Activated naive CD8-positive, alpha-beta T cell treated with anti-CD3 and anti-CD28 coated beads for 36 hours (primary cell): ENCODE measurements around the gene KXD1. TPM values are rescaled to one million over a fixed set of nuclear protein-coding genes. Genes with fewer than 3 reads are reported as not detected.
"Not testable (repeated sequence)": the region's sequence is repeated elsewhere in the genome, so short reads cannot be mapped to it uniquely, and the experiment has no call there.

Source experiments
- DNase-seq: peaks from one replicate; pipeline ENCODE4 v3.0.0; 2021
- H3K27ac Mint-ChIP-seq: one replicate; pipeline ENCODE4 v1.8.0; 2022; ENCODE audit warnings: mild to moderate bottlenecking, moderate library complexity, mixed read lengths
- H3K27me3 Mint-ChIP-seq: one replicate; pipeline ENCODE4 v1.8.0; 2022; ENCODE audit warnings: mild to moderate bottlenecking, mixed read lengths
- H3K36me3 Mint-ChIP-seq: one replicate; pipeline ENCODE4 v1.8.0; 2021; ENCODE audit warnings: mild to moderate bottlenecking, mixed read lengths
- H3K4me1 Mint-ChIP-seq: one replicate; pipeline ENCODE4 v1.8.0; 2021; ENCODE audit warnings: mixed read lengths
- H3K4me3 Mint-ChIP-seq: one replicate; pipeline ENCODE4 v1.8.0; 2022; ENCODE audit warnings: mild to moderate bottlenecking, moderate library complexity, mixed read lengths
- H3K9me3 Mint-ChIP-seq: one replicate; pipeline ENCODE4 v1.8.0; 2022; ENCODE audit warnings: mixed read lengths
- total RNA-seq, 2 experiments: library from RNA; stranded (reverse); gene quantifications; one replicate each; pipeline ENCODE4 v1.2.3, GENCODE V29; 2021

KXD1 gene
- total RNA-seq, 2 experiments from 2014 or later = 116 to 124 TPM

GRCh38 chr19:18599485-18599884 is 41.8 kb downstream of the KXD1 start:
- H3K9me3 Mint-ChIP-seq = no peaks in the 10 kb centered on the region
- no peak for DNase-seq
- no peak overlapping the region for H3K4me3 Mint-ChIP-seq
- H3K27ac Mint-ChIP-seq = no peak overlapping the region
- peaks cover 14% of the 10 kb centered on the region for H3K4me1 Mint-ChIP-seq
- peaks cover 56% of the 10 kb centered on the region for H3K27me3 Mint-ChIP-seq
- no peaks in the 10 kb centered on the region for H3K36me3 Mint-ChIP-seq

DNA sequence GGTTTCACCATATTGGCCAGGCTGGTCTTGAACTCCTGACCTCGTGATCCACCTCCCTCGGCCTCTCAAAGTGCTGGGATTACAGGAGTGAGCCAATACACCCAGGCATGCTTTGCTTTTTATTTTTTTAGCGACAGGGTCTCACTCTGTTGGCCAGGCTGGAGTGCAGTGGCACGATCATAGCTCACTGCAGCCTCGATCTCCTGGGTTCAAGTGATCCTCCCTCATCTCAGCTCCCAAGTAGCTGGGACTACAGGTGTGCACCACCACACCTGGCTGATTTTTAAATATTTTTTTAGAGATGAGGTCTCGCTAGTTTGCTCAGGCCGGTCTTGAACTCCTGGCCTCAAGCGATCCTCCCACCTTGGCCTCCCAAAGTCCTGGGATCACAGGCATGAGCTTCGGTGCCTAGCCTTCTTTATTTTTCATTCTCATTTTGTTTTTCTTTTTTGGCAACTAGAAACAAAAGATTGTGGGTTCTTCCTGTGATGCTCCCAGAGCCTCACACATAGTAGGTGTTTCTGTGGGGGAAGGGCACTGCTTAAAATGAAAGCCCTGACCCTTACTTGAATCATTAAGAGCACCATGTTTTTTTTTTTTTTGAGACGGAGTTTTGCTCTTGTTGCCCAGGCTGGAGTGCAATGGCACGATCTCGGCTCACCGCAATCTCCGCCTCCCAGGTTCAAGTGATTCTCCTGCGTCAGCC is 43.2 kb downstream of the KXD1 start:
- DNase-seq, H3K27ac Mint-ChIP-seq, H3K4me3 Mint-ChIP-seq, H3K36me3 Mint-ChIP-seq, H3K9me3 Mint-ChIP-seq, H3K4me1 Mint-ChIP-seq: not testable (repeated sequence)
- H3K27me3 Mint-ChIP-seq = peaks cover 62% of the 10 kb centered on the region

GRCh38 chr19:18601875-18602274 is 44.2 kb downstream of the KXD1 start:
- H3K9me3 Mint-ChIP-seq = no peaks in the 10 kb centered on the region
- no peak overlapping the region for H3K27ac Mint-ChIP-seq
- DNase-seq = no peak

DNA sequence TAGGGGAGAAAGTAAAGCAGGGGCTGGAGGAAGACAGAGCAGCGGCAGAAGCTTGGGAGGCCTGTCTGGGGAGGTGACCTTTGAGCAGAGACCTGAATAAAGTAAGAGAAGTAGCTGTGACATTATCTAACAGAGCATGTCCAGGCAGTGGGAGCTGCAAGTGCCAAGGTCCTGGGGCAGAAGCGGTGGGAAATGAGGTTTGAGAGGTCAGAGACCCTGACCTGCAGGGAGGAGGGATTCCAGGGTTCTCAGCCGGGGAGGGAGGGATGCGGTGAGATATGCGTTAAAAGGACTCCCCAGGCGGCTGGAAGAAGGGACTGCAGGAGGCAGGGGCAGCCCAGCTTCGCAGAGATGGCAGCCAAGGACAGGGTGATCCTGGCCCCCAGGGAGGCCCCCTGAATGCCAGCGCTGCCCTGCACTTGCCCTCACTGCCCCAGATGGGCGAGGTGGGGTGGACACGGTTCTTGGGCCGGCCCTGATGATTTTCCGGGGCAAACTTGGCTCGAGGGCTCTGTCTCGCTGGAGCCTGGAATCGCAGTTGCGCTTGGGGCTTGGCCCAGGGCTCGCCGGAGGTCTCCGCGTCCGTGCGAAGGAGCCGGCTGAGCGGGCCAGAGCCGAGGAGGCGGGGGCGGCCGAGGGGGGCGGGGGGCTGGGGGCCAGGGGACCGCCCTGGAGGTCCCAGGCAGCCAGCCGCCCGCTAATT is 45.7 kb downstream of the KXD1 start:
- Mint-ChIP-seq H3K4me3 (no peak overlapping the region), H3K9me3 (no peaks in the 10 kb centered on the region), H3K4me1 (peaks cover 3% of the 10 kb centered on the region), H3K27me3 (peaks cover 71% of the 10 kb centered on the region), H3K27ac (no peak overlapping the region), H3K36me3 (no peaks in the 10 kb centered on the region)
- no peak for DNase-seq

More at GRCh38 chr19:18601875-18602274, 44.2 kb downstream of the KXD1 start:
- no peaks in the 10 kb centered on the region for H3K36me3 Mint-ChIP-seq
- H3K4me3 Mint-ChIP-seq = no peak overlapping the region
- peaks cover 58% of the 10 kb centered on the region for H3K27me3 Mint-ChIP-seq
- peaks cover 3% of the 10 kb centered on the region for H3K4me1 Mint-ChIP-seq

- Mint-ChIP-seq H3K9me3 (no peaks in the 10 kb centered on the region), H3K4me1 (peaks cover 3% of the 10 kb centered on the region), H3K27me3 (peaks cover 74% of the 10 kb centered on the region), H3K27ac (no peak overlapping the region), H3K36me3 (no peaks in the 10 kb centered on the region), H3K4me3 (no peak overlapping the region)
- no peak for DNase-seq
Observed at GRCh38 chr19:18603958-18604819, 46.5 kb downstream of the KXD1 start.

DNA sequence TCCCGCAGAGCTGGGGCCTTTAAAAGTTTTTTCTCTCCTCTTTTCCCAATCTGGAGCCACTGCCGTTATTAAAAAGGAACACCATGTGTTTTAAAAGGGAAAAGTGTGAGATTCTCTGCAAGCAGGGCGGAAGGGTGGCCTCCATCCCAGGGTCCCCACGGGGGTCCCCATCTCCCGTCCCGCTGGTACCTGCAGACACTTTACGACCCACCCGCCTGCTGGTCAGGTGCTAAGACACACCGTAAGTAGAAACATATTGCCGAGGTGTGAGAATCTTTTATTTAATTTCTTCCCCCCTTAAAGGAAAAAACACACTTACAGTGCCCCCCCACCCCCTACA is 47.1 kb downstream of the KXD1 start:
- H3K4me3 Mint-ChIP-seq = no peak overlapping the region
- no peak for DNase-seq
- H3K27me3 Mint-ChIP-seq = peaks cover 78% of the 10 kb centered on the region
- no peaks in the 10 kb centered on the region for H3K36me3 Mint-ChIP-seq
- no peaks in the 10 kb centered on the region for H3K9me3 Mint-ChIP-seq
- H3K27ac Mint-ChIP-seq = no peak overlapping the region
- H3K4me1 Mint-ChIP-seq = peaks cover 3% of the 10 kb centered on the region

DNA sequence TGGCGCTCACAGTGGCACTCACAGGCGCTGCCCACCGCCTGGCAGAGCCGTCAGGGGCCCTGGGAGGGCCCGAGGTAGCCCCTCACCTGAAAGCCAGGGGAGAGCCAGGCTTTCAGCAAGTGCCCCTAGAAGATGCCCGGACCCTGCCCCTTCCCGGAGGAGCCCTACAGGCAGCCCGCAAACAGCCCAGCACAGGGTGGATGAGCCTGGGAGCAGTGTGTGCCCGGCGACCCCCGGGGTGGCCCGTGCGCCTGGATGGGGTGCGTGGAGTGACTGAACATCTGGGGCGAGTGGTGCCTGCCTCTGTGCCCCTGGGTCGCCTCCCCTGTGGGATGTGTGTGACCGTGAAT is 47.5 kb downstream of the KXD1 start:
- peaks cover 80% of the 10 kb centered on the region for H3K27me3 Mint-ChIP-seq
- no peak overlapping the region for H3K27ac Mint-ChIP-seq
- no peak for DNase-seq
- no peak overlapping the region for H3K4me3 Mint-ChIP-seq
- no peaks in the 10 kb centered on the region for H3K36me3 Mint-ChIP-seq
- peaks cover 3% of the 10 kb centered on the region for H3K4me1 Mint-ChIP-seq
- H3K9me3 Mint-ChIP-seq = no peaks in the 10 kb centered on the region

- Mint-ChIP-seq H3K4me3 (no peak overlapping the region), H3K36me3 (no peaks in the 10 kb centered on the region), H3K27ac (no peak overlapping the region), H3K9me3 (no peaks in the 10 kb centered on the region), H3K27me3 (peaks cover 79% of the 10 kb centered on the region), H3K4me1 (peaks cover 3% of the 10 kb centered on the region)
- DNase-seq = no peak
Observed at GRCh38 chr19:18605546-18606280, 48.0 kb downstream of the KXD1 start.

DNA sequence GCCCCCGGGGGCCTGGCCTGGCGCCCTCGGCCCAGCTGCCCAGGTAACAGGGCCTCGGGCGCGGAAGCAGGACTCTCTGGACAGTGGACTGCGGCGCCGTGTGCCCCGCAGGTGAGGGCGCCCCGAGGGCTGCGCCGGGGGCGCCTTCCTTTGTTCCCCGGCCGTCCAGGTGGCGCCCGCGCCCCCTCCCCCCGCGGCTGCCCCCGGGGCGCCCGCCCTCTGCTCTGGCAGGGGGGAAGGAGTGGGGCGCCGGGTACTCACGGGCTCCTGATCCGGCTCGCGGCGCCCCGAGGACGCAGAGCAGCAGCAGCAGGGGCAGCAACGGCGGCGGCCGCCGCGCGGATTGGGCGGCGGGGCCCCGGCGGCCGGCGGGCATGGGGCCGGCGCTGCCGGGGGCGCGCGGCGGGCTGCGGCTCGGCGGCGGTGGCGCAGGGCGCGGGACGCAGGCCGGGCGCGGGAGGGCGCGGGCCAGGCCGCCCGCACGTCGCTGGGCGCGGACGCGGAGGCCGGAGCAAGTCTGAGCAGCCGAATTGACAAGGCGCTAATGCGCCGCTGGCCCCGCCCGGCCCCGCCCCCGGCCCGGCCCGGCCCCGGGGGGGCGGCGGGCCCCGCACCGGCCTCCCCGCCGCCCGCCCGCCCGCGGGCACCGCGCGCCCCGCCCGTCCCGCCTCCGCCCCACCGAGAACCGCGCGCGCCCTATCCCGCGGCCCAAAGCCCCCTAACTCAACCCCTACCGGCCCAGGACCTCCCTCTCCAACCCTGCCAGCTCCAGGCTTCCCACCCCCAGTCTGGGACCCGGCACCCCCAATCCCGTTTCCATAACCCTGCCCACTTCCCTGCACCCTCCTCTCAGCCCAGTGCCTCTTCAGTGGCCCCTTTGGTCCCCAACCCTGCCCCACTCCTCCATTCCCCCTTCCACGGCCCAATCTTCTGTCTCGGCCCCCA is 48.9 kb downstream of the KXD1 start, which contains the start of gene CRLF1:
Gene CRLF1, minus strand, starts transcription at position 519 of the 945 bp plus-strand sequence. Its CDS starts 143 bp downstream, at position 376.
- Mint-ChIP-seq H3K27me3 (peaks cover 77% of the 10 kb centered on the region), H3K27ac (no peak within 1 kb of the TSS), H3K4me1 (peaks cover 7% of the 10 kb centered on the region), H3K36me3 (no peaks in the 10 kb centered on the region), H3K9me3 (no peaks in the 10 kb centered on the region), H3K4me3 (no peak within 1 kb of the TSS)
- no peak for DNase-seq

GRCh38 chr19:18607226-18608101 is 49.8 kb downstream of the KXD1 start:
- H3K27ac Mint-ChIP-seq = no peak overlapping the region

GRCh38 chr19:18608102-18608804 is 50.6 kb downstream of the KXD1 start:
- Mint-ChIP-seq H3K27ac (no peak overlapping the region), H3K36me3 (no peaks in the 10 kb centered on the region), H3K9me3 (no peaks in the 10 kb centered on the region), H3K27me3 (peaks cover 74% of the 10 kb centered on the region), H3K4me3 (no peak overlapping the region), H3K4me1 (peaks cover 14% of the 10 kb centered on the region)
- DNase-seq = no peak

More at GRCh38 chr19:18607226-18608101, 49.8 kb downstream of the KXD1 start:
- Mint-ChIP-seq H3K4me3 (no peak overlapping the region), H3K36me3 (no peaks in the 10 kb centered on the region), H3K9me3 (no peaks in the 10 kb centered on the region), H3K27me3 (peaks cover 77% of the 10 kb centered on the region), H3K4me1 (peaks cover 12% of the 10 kb centered on the region)
- no peak for DNase-seq

GRCh38 chr19:18608805-18609716 is 51.4 kb downstream of the KXD1 start:
- H3K27ac Mint-ChIP-seq = no peak overlapping the region
- no peaks in the 10 kb centered on the region for H3K9me3 Mint-ChIP-seq
- peaks cover 18% of the 10 kb centered on the region for H3K4me1 Mint-ChIP-seq
- no peak overlapping the region for H3K4me3 Mint-ChIP-seq
- no peak for DNase-seq
- H3K27me3 Mint-ChIP-seq = peaks cover 78% of the 10 kb centered on the region
- H3K36me3 Mint-ChIP-seq = no peaks in the 10 kb centered on the region
